Keratinocyte (primary cell): Measurements from ENCODE around the gene UBC. TPM values are rescaled to one million over a fixed set of nuclear protein-coding genes. Genes with fewer than 3 reads are reported as not detected.

Experiments
- DNase-seq: peaks from one replicate; pipeline ENCODE4 v3.0.0-alpha.2; 2011; ENCODE audit warnings: low read depth, missing footprints, low spot score
- FAIRE-seq: peaks from 2 replicates; lab custom pipeline; 2011; peaks lifted over from hg19 to GRCh38; lab: Jason Lieb, UNC
- H2AFZ ChIP-seq: 2 replicates; pipeline ENCODE4 v1.6.0; 2012; ENCODE audit warnings: low read length, control low read depth, inconsistent platforms; ENCODE audit not compliant: control insufficient read depth
- H3K27ac ChIP-seq: 2 replicates; pipeline ENCODE4 v1.5.1; 2011; ENCODE audit warnings: low read length; ENCODE audit not compliant: control insufficient read depth, insufficient read depth
- H3K27me3 ChIP-seq: 3 replicates; pipeline ENCODE4 v1.6.0; 2011; ENCODE audit warnings: low read length; ENCODE audit not compliant: control insufficient read depth, insufficient read depth; ENCODE audit errors: extremely low read depth
- H3K36me3 ChIP-seq, 2 experiments: 2 replicates in 1 of 2; 3 replicates in 1 of 2; pipeline ENCODE4 v1.5.1; 2011; ENCODE audit warnings: low read length in 2 of 2, mild to moderate bottlenecking in 1 of 2; ENCODE audit not compliant: control insufficient read depth in 2 of 2, insufficient read depth in 2 of 2; ENCODE audit errors: extremely low read depth in 1 of 2
- H3K4me1 ChIP-seq: 3 replicates; pipeline ENCODE4 v1.5.1; 2011; ENCODE audit warnings: low read length; ENCODE audit not compliant: control insufficient read depth, insufficient read depth; ENCODE audit errors: extremely low read depth
- H3K4me2 ChIP-seq: 3 replicates; pipeline ENCODE4 v1.6.0; 2011; ENCODE audit warnings: low read depth, low read length; ENCODE audit not compliant: control insufficient read depth, insufficient read depth; ENCODE audit errors: extremely low read depth
- H3K4me3 ChIP-seq, 3 experiments: fragments of 200-600 bp in 1 of 3; sonication (generic) in 1 of 3; 2 replicates in 2 of 3; 3 replicates in 1 of 3; pipeline ENCODE4 v1.5.1; 2011 to 2016; ENCODE audit warnings: low read length in 3 of 3, mild to moderate bottlenecking in 3 of 3, control low read depth in 2 of 3, inconsistent platforms in 1 of 3, low read depth in 1 of 3, mixed read lengths in 1 of 3, mixed run types in 1 of 3, moderate library complexity in 1 of 3; ENCODE audit not compliant: control insufficient read depth in 2 of 3, insufficient read depth in 2 of 3; ENCODE audit errors: extremely low read depth in 1 of 3
- H3K79me2 ChIP-seq: 2 replicates; pipeline ENCODE4 v1.6.0; 2012; ENCODE audit warnings: low read length; ENCODE audit not compliant: control insufficient read depth, insufficient read depth
- H3K9ac ChIP-seq: 3 replicates; pipeline ENCODE4 v1.6.0; 2011; ENCODE audit warnings: low read length; ENCODE audit not compliant: control insufficient read depth, insufficient read depth; ENCODE audit errors: extremely low read depth
- H3K9me1 ChIP-seq: 3 replicates; pipeline ENCODE4 v1.6.0; 2011; ENCODE audit warnings: low read length; ENCODE audit not compliant: control insufficient read depth, insufficient read depth; ENCODE audit errors: extremely low read depth
- H3K9me3 ChIP-seq: 2 replicates; pipeline ENCODE4 v1.5.1; 2012; ENCODE audit warnings: low read depth, low read length; ENCODE audit not compliant: control insufficient read depth
- H4K20me1 ChIP-seq: 3 replicates; pipeline ENCODE4 v1.6.0; 2011; ENCODE audit warnings: low read length; ENCODE audit not compliant: control insufficient read depth, insufficient read depth; ENCODE audit errors: extremely low read depth
- EZH2 ChIP-seq: IDR thresholded peaks from one replicate; pipeline ENCODE4 v1.6.1; 2012; ENCODE audit warnings: inconsistent platforms, mild to moderate bottlenecking, low read length, moderate library complexity
- dilution Hi-C: fragments of 300-500 bp; cut with MboI; formaldehyde crosslinking; loops from one replicate; pipeline ENCODE4 v1.7.0; 2020; ENCODE audit warnings: low sequenced_read_pairs; ENCODE audit not compliant: extremely low pct_ligation_motif_present
- polyA plus RNA-seq, 5 experiments: library from polyadenylated mRNA; depleted of rRNA in 3 of 5; stranded (reverse) in 3 of 5; stranded (forward) in 1 of 5; unstranded in 1 of 5; fragments of >200 nt; gene quantifications; 1 replicate in 1 of 5; 2 replicates in 3 of 5; 3 replicates in 1 of 5; pipeline versions ENCODE4 v1.2.1 to v1.2.3, GENCODE V29; 2011 to 2012; ENCODE audit warnings: missing spikeins in 2 of 5, low read depth in 1 of 5, low replicate concordance in 1 of 5
- small RNA-seq, 3 experiments: library from RNA; depleted of rRNA; stranded (forward); fragments of <200 nt; gene quantifications; one replicate each; pipeline ENCODE3, GENCODE V24; 2012; ENCODE audit warnings: low read depth in 3 of 3, low replicate concordance in 1 of 3; ENCODE audit not compliant: insufficient read length in 3 of 3
- TF ChIP-seq, protein P1 (sequence below), 3 experiments: IDR thresholded peaks in 1 of 3; conservative IDR thresholded peaks in 1 of 3; optimal IDR thresholded peaks in 1 of 3; 2 replicates in 2 of 3; 3 replicates in 1 of 3; pipeline versions ENCODE3 to v1.5.1; 2011; ENCODE audit warnings: low read length in 3 of 3, mild to moderate bottlenecking in 3 of 3, moderate library complexity in 2 of 3, control low read depth in 1 of 3, inconsistent platforms in 1 of 3; ENCODE audit not compliant: insufficient read depth in 2 of 3; ENCODE audit errors: extremely low read depth in 1 of 3

The UBC gene
- polyA plus RNA-seq, 1 donor (not counting 4 experiments of a cell fraction or from before 2014, with no cell fraction given) = 2,363 TPM

DNA sequence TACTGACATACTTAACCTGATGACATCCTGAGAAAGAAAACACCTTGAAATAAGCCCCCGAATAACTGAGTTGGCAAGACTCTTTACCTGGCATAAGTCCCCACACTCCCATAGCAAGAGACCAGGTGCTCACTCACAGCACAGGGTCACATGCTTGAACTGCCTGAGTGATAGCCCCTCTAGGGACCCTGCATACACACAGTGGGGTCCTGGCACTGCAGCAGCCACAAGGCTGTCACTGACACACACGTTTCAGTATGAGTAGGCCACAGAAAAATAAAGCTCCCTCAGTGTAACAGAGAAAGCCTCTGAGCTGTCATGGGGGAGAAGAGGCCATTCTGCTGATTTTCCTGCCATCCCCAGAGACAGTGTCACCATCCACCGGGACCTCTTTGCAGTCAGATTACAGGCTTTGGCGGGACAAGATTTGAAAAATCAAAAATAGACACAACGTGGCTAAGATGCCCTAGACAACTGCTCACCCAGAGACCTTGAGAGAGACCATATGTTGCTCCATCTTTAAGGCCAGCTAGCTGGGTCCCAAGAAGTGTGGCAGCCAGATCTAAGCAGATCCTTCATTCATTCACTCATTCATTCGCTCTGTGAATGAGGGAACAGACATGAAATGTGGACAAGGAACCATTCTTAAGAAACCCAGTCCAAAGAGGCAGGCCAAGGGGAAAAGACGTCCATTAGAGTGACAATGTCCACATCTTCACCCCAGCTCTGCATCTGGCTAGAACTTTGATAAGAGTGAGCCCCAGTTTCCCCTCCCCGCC, 52.4 kb downstream of the UBC start:
- H3K9ac ChIP-seq = peak overlapping the region; percentile 80
- dilution Hi-C loops = no loop called here
- no peaks in the 10 kb centered on the region for H3K27me3 ChIP-seq
- no peak overlapping the region for H3K27ac ChIP-seq
- peaks cover 3% of the 10 kb centered on the region for H4K20me1 ChIP-seq
- H3K4me1 ChIP-seq = peaks cover 21% of the 10 kb centered on the region
- peak overlapping the region; percentile 77 to 85 (median 78) for H3K4me3 ChIP-seq
- H3K36me3 ChIP-seq = peaks cover 11 to 13% of the 10 kb centered on the region in 2 experiments
- peak overlapping the region; percentile 89 for H3K4me2 ChIP-seq
- TF ChIP-seq, protein P1, sequence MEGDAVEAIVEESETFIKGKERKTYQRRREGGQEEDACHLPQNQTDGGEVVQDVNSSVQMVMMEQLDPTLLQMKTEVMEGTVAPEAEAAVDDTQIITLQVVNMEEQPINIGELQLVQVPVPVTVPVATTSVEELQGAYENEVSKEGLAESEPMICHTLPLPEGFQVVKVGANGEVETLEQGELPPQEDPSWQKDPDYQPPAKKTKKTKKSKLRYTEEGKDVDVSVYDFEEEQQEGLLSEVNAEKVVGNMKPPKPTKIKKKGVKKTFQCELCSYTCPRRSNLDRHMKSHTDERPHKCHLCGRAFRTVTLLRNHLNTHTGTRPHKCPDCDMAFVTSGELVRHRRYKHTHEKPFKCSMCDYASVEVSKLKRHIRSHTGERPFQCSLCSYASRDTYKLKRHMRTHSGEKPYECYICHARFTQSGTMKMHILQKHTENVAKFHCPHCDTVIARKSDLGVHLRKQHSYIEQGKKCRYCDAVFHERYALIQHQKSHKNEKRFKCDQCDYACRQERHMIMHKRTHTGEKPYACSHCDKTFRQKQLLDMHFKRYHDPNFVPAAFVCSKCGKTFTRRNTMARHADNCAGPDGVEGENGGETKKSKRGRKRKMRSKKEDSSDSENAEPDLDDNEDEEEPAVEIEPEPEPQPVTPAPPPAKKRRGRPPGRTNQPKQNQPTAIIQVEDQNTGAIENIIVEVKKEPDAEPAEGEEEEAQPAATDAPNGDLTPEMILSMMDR (optimal IDR thresholded peaks at IDR 0.05 in 1 of 3, IDR thresholded peaks at IDR 0.05 in 1 of 3, conservative IDR thresholded peaks at IDR 0.05 in 1 of 3; ENCODE audit: extremely low read depth in 1 of 3, insufficient read depth in 2 of 3, low read length in 3 of 3) = no peak
- TF ChIP-seq EZH2 = no peak
- peaks cover 10% of the 10 kb centered on the region for H3K9me1 ChIP-seq
- FAIRE-seq = no peak
- DNase-seq = no peak
- H2AFZ ChIP-seq = no peak overlapping the region
- H3K79me2 ChIP-seq = peaks cover 47% of the 10 kb centered on the region
- H3K9me3 ChIP-seq = no peaks in the 10 kb centered on the region

Small RNAs within 50 kb of the gene (small RNA-seq; reads per million reads assigned to genes)
- 0.07 to 1.3 (median 1.0) reads per million in 3 experiments for gene MIR5188
- gene RNU6-927P = 0 reads per million in 3 experiments

Other genes with a start within 250 kb of the UBC start
- 40.9 to 80.6 TPM (median 41.4 TPM) in 3 replicates for gene SCARB1, start 50.8 kb downstream of the UBC start, polyA plus RNA-seq
- gene DHX37, start 74.5 kb upstream of the UBC start, polyA plus RNA-seq = 6.6 to 12.7 TPM (median 7.7 TPM) in 3 replicates
- gene BRI3BP, start 79.0 kb upstream of the UBC start, polyA plus RNA-seq = 5.5 to 11.6 TPM (median 10.0 TPM) in 3 replicates
- gene AACS, start 150.8 kb upstream of the UBC start, polyA plus RNA-seq = 23.9 to 37.8 TPM (median 27.0 TPM) in 3 replicates